ENCODE measurements around the gene TMUB2. TPM values are rescaled to one million over a fixed set of nuclear protein-coding genes. Genes with fewer than 3 reads are reported as not detected.

The TMUB2 gene
- total and polyA plus RNA-seq, 9 of the 15 experiments (the other 6 are each of a cell fraction or from before 2014, with no cell fraction given) = 4.1 to 29.8 (median 16.3) TPM

GRCh38 chr17:44203731-44204440 lies 17.1 kb downstream of the TMUB2 start (continued):
- no peak for TF ChIP-seq PHF21A (IDR thresholded peaks at IDR 0.05; ENCODE audit: borderline replicate concordance, low read depth)
- TF ChIP-seq ARNT (IDR thresholded peaks at IDR 0.05) = 0 out of 4 replicates have a peak, but pooled peaks have one; percentile 8 to 53
- no peak for TF ChIP-seq C11orf30 (IDR thresholded peaks at IDR 0.05; ENCODE audit: low read depth)
- no peak for TF ChIP-seq GABPB2 (CRISPR knock-in tag; conservative IDR thresholded peaks at IDR 0.05)
- no peak for TF ChIP-seq NUFIP1 (IDR thresholded peaks at IDR 0.05; ENCODE audit: partially characterized antibody)
- no peak for TF ChIP-seq ETS1 (conservative IDR thresholded peaks at IDR 0.05; ENCODE audit: control insufficient read depth, low read depth, low read length)
- peak; percentile 77 for TF ChIP-seq PKNOX1 (IDR thresholded peaks at IDR 0.05)
- no peak for TF ChIP-seq SNRNP70 (optimal IDR thresholded peaks at IDR 0.05; ENCODE audit: low read depth, low read length)
- no peak for TF ChIP-seq ZNF197 (CRISPR knock-in tag; IDR thresholded peaks at IDR 0.05; ENCODE audit: low read depth)
- TF ChIP-seq IRF9 (tag; IDR thresholded peaks at IDR 0.05) = peak; percentile 37; the same call in 1 of the 2 replicates
- TF ChIP-seq BACH1 (tag; IDR thresholded peaks at IDR 0.05) = no peak
- 0 out of 2 replicates have a peak, but pooled peaks have one; percentile 17 for TF ChIP-seq ZBTB49 (CRISPR knock-in tag; IDR thresholded peaks at IDR 0.05; ENCODE audit: borderline replicate concordance)
- no peak for TF ChIP-seq ZBTB33 (CRISPR knock-in tag; IDR thresholded peaks at IDR 0.05)
- TF ChIP-seq MXI1 (IDR thresholded peaks at IDR 0.05; ENCODE audit: low read depth, low read length) = no peak
- no peak for TF ChIP-seq OTX1 (CRISPR knock-in tag; IDR thresholded peaks at IDR 0.05)
- no peak for TF ChIP-seq GTF3C2 (IDR thresholded peaks at IDR 0.05; ENCODE audit: borderline replicate concordance, extremely low read depth, insufficient read length)
- no peak for TF ChIP-seq BDP1 (IDR thresholded peaks at IDR 0.05; ENCODE audit: insufficient read depth, insufficient read length)

Data from K562 (cell line).